ENCODE measurements around the gene ADAM12. TPM values are rescaled to one million over a fixed set of nuclear protein-coding genes. Genes with fewer than 3 reads are reported as not detected.

Gene ADAM12
- total RNA-seq, 2 donors from 2014 or later = 0.46 TPM; not detected in 1

- Histone ChIP-seq H3K27me3 (ENCODE audit: control insufficient read depth, insufficient read depth, low read length, poor library complexity, severe bottlenecking) (no peaks in the 10 kb centered on the region), H3K4me3 (ENCODE audit: low read length) (no peak overlapping the region), H3K36me3 (ENCODE audit: control insufficient read depth, insufficient read depth, low read length) (no peaks in the 10 kb centered on the region), H3K27ac (ENCODE audit: low read depth, low read length) (no peak overlapping the region), H3K9ac (ENCODE audit: extremely low read depth, low read length, poor library complexity, severe bottlenecking) (no peak overlapping the region), H3K4me1 (ENCODE audit: control insufficient read depth, insufficient read depth, low read length) (no peaks in the 10 kb centered on the region), H3K9me3 (ENCODE audit: control insufficient read depth, low read length) (no peaks in the 10 kb centered on the region)
- TF ChIP-seq CTCF (conservative IDR thresholded peaks at IDR 0.05) = no peak
- no peaks in the 10 kb centered on the region for H3K36me3 Mint-ChIP-seq (ENCODE audit: low read depth)
- no peaks in the 10 kb centered on the region for H3K27me3 Mint-ChIP-seq (ENCODE audit: insufficient read depth)
- WGBS, 2 experiments (ENCODE audit: insufficient coverage in 1 of 2, insufficient read length in 1 of 2) = 94 to 96% methylated on average over 2 to 4 of the region's 4 CpGs
- no peaks in the 10 kb centered on the region for H3K4me1 Mint-ChIP-seq
- H3K27ac Mint-ChIP-seq = no peak overlapping the region
- DNase-seq = peak; percentile 2
- peaks cover 19% of the 10 kb centered on the region for H3K9me3 Mint-ChIP-seq
- H3K4me3 Mint-ChIP-seq = no peak overlapping the region
These were observed 125.1 kb downstream of the ADAM12 start for GRCh38 chr10:126263006-126263676.

GRCh38 chr10:126262233-126262838 is 125.9 kb downstream of the ADAM12 start:
- Mint-ChIP-seq H3K36me3 (ENCODE audit: low read depth) (no peaks in the 10 kb centered on the region), H3K27me3 (ENCODE audit: insufficient read depth) (no peaks in the 10 kb centered on the region), H3K27ac (no peak overlapping the region), H3K9me3 (peaks cover 14% of the 10 kb centered on the region), H3K4me1 (no peaks in the 10 kb centered on the region), H3K4me3 (no peak overlapping the region)
- WGBS, 2 experiments (ENCODE audit: insufficient coverage in 1 of 2, insufficient read length in 1 of 2) = 86% methylated on average over 1 of the region's 1 CpG; no CpG with 5 or more reads in 1 of the 2 experiments
- H3K36me3 ChIP-seq (ENCODE audit: control insufficient read depth, insufficient read depth, low read length) = no peaks in the 10 kb centered on the region
- H3K4me1 ChIP-seq (ENCODE audit: control insufficient read depth, insufficient read depth, low read length) = no peaks in the 10 kb centered on the region
- no peak for TF ChIP-seq CTCF (conservative IDR thresholded peaks at IDR 0.05)
- H3K9ac ChIP-seq (ENCODE audit: extremely low read depth, low read length, poor library complexity, severe bottlenecking) = no peak overlapping the region
- no peak overlapping the region for H3K27ac ChIP-seq (ENCODE audit: low read depth, low read length)
- H3K9me3 ChIP-seq (ENCODE audit: control insufficient read depth, low read length) = no peaks in the 10 kb centered on the region
- peak; percentile 10 for DNase-seq
- H3K4me3 ChIP-seq (ENCODE audit: low read length) = no peak overlapping the region
- no peaks in the 10 kb centered on the region for H3K27me3 ChIP-seq (ENCODE audit: control insufficient read depth, insufficient read depth, low read length, poor library complexity, severe bottlenecking)

GRCh38 chr10:126259760-126260479 is 128.4 kb downstream of the ADAM12 start:
- Mint-ChIP-seq H3K4me3 (no peak overlapping the region), H3K9me3 (no peaks in the 10 kb centered on the region), H3K27me3 (ENCODE audit: insufficient read depth) (no peaks in the 10 kb centered on the region), H3K36me3 (ENCODE audit: low read depth) (no peaks in the 10 kb centered on the region), H3K27ac (no peak overlapping the region), H3K4me1 (no peaks in the 10 kb centered on the region)
- Histone ChIP-seq H3K4me1 (ENCODE audit: control insufficient read depth, insufficient read depth, low read length) (no peaks in the 10 kb centered on the region), H3K27me3 (ENCODE audit: control insufficient read depth, insufficient read depth, low read length, poor library complexity, severe bottlenecking) (no peaks in the 10 kb centered on the region), H3K4me3 (ENCODE audit: low read length) (no peak overlapping the region), H3K36me3 (ENCODE audit: control insufficient read depth, insufficient read depth, low read length) (no peaks in the 10 kb centered on the region), H3K9me3 (ENCODE audit: control insufficient read depth, low read length) (no peaks in the 10 kb centered on the region), H3K27ac (ENCODE audit: low read depth, low read length) (no peak overlapping the region), H3K9ac (ENCODE audit: extremely low read depth, low read length, poor library complexity, severe bottlenecking) (no peak overlapping the region)
- peak; percentile 22 for DNase-seq
- WGBS, 2 experiments (ENCODE audit: insufficient coverage in 1 of 2, insufficient read length in 1 of 2) = 95% methylated on average over 7 of the region's 7 CpGs
- no peak for TF ChIP-seq CTCF (conservative IDR thresholded peaks at IDR 0.05)

Data from endodermal cell (in vitro differentiated cells).